NT2/D1 (cell line): Measurements from ENCODE around the gene MYBPHL.

Experiments
- SUZ12 ChIP-seq: IDR thresholded peaks from 2 replicates; pipeline ENCODE4 v1.6.1; 2011; ENCODE audit not compliant: insufficient read length, insufficient read depth; ENCODE audit errors: extremely low read depth
- YY1 ChIP-seq: IDR thresholded peaks from 2 replicates; pipeline ENCODE4 v1.6.1; 2011; ENCODE audit not compliant: insufficient read length, insufficient read depth
- ZNF274 ChIP-seq: IDR thresholded peaks from 2 replicates; pipeline ENCODE4 v1.6.1; 2011; ENCODE audit warnings: mild to moderate bottlenecking, low read depth, low read length

DNA sequence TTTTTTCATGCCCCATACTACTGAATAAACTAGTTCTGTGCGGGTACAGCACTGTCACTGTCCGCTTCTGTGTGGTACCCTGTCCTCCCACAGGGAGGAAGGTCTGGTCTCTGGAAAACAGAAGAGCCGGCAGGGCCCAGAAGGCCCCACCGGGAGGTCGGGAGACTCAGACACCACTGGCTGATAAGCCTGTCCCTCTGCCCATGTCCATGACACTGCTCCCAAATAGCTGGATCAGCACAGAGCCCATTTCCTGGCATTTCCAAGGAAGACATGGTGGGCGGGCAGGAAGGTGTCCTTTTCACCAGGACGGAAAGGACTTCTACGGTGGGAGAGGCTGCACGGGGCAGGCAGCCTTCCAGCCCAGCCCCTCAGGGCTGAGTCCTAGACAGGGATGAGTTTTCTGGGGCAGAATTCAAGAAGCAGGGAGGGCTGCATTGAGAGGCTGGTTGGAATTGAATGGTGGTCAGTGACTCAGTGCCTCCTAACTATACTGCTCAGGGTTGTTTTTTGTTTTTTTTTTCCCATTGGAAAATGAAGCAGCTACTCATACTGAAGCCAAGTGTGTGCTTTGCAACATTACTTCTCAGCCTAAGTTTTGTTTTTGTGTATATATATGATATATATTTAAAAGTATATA lies 31.0 kb downstream of the MYBPHL start:
- no peak for TF ChIP-seq ZNF274
- no peak for TF ChIP-seq YY1
- TF ChIP-seq SUZ12, result no peak
